ENCODE measurements around the gene RPL10A. TPM values are rescaled to one million over a fixed set of nuclear protein-coding genes. Genes with fewer than 3 reads are reported as not detected.

Gene RPL10A
- total RNA-seq, 2 experiments from 2014 or later, result 2,453 to 2,464 TPM

- H3K9me3 ChIP-seq (ENCODE audit: control insufficient read depth in 1 of 2, insufficient read depth in 1 of 2, low read length in 2 of 2), result no peaks in the 10 kb centered on the region
- no peaks in the 10 kb centered on the region for H3K36me3 ChIP-seq (ENCODE audit: insufficient read depth, low read length)
- ATAC-seq (ENCODE audit: poor library complexity) (no peak), DNase-seq (no peak)
- intact Hi-C loops (cut with DNase I, micrococcal nuclease), result no loop called here
- H3K4me3 ChIP-seq (ENCODE audit: low read length), result no peak overlapping the region
- H3K27me3 Mint-ChIP-seq, result no peaks in the 10 kb centered on the region
- CTCF ChIA-PET, result no interaction called here
- TF ChIP-seq CTCF (IDR thresholded peaks at IDR 0.05), result no peak
- H3K27ac ChIP-seq (ENCODE audit: low read depth in 1 of 2, low read length in 2 of 2), result no peak overlapping the region
- no peaks in the 10 kb centered on the region for H3K27me3 ChIP-seq (ENCODE audit: control insufficient read depth in 1 of 2, insufficient read depth in 2 of 2, low read length in 2 of 2)
- POLR2A ChIA-PET, result no interaction called here
- no peak overlapping the region for H3K27ac Mint-ChIP-seq
- H3K4me3 Mint-ChIP-seq, result no peak overlapping the region
- peaks cover 5% of the 10 kb centered on the region for H3K4me1 ChIP-seq (ENCODE audit: insufficient read depth, low read length)
- no peaks in the 10 kb centered on the region for H3K4me1 Mint-ChIP-seq (ENCODE audit: low read depth)
- no peaks in the 10 kb centered on the region for H3K9me3 Mint-ChIP-seq
- no peaks in the 10 kb centered on the region for H3K36me3 Mint-ChIP-seq (ENCODE audit: low read depth)
Measured at GRCh38 chr6:35441205-35441604, 27.0 kb upstream of the RPL10A start.

GRCh38 chr6:35441642-35442041, 26.6 kb upstream of the RPL10A start:
- Histone ChIP-seq H3K27me3 (ENCODE audit: control insufficient read depth in 1 of 2, insufficient read depth in 2 of 2, low read length in 2 of 2) (no peaks in the 10 kb centered on the region), H3K4me1 (ENCODE audit: insufficient read depth, low read length) (peaks cover 5% of the 10 kb centered on the region), H3K9me3 (ENCODE audit: control insufficient read depth in 1 of 2, insufficient read depth in 1 of 2, low read length in 2 of 2) (no peaks in the 10 kb centered on the region), H3K36me3 (ENCODE audit: insufficient read depth, low read length) (no peaks in the 10 kb centered on the region), H3K4me3 (ENCODE audit: low read length) (no peak overlapping the region), H3K27ac (ENCODE audit: low read depth in 1 of 2, low read length in 2 of 2) (no peak overlapping the region)
- no peaks in the 10 kb centered on the region for H3K27me3 Mint-ChIP-seq
- no peak overlapping the region for H3K27ac Mint-ChIP-seq
- ChIA-PET POLR2A (no interaction called here), CTCF (no interaction called here)
- no peaks in the 10 kb centered on the region for H3K9me3 Mint-ChIP-seq
- no peak overlapping the region for H3K4me3 Mint-ChIP-seq
- TF ChIP-seq CTCF (IDR thresholded peaks at IDR 0.05), result no peak
- H3K36me3 Mint-ChIP-seq (ENCODE audit: low read depth), result no peaks in the 10 kb centered on the region
- no peak for ATAC-seq (ENCODE audit: poor library complexity)
- intact Hi-C loops (cut with DNase I, micrococcal nuclease), result no loop called here
- DNase-seq, result no peak
- H3K4me1 Mint-ChIP-seq (ENCODE audit: low read depth), result no peaks in the 10 kb centered on the region

GRCh38 chr6:35442693-35443092, 25.5 kb upstream of the RPL10A start:
- Histone ChIP-seq H3K4me1 (ENCODE audit: insufficient read depth, low read length) (peaks cover 5% of the 10 kb centered on the region), H3K27me3 (ENCODE audit: control insufficient read depth in 1 of 2, insufficient read depth in 2 of 2, low read length in 2 of 2) (no peaks in the 10 kb centered on the region), H3K27ac (ENCODE audit: low read depth in 1 of 2, low read length in 2 of 2) (no peak overlapping the region), H3K4me3 (ENCODE audit: low read length) (no peak overlapping the region), H3K36me3 (ENCODE audit: insufficient read depth, low read length) (no peaks in the 10 kb centered on the region), H3K9me3 (ENCODE audit: control insufficient read depth in 1 of 2, insufficient read depth in 1 of 2, low read length in 2 of 2) (no peaks in the 10 kb centered on the region)
- no peak overlapping the region for H3K27ac Mint-ChIP-seq
- no peaks in the 10 kb centered on the region for H3K9me3 Mint-ChIP-seq
- no peak for TF ChIP-seq CTCF (IDR thresholded peaks at IDR 0.05)
- intact Hi-C loops (cut with DNase I, micrococcal nuclease), result no loop called here
- ATAC-seq (ENCODE audit: poor library complexity), result no peak
- H3K36me3 Mint-ChIP-seq (ENCODE audit: low read depth), result no peaks in the 10 kb centered on the region
- ChIA-PET POLR2A (no interaction called here), CTCF (no interaction called here)
- H3K4me1 Mint-ChIP-seq (ENCODE audit: low read depth), result no peaks in the 10 kb centered on the region
- no peaks in the 10 kb centered on the region for H3K27me3 Mint-ChIP-seq
- DNase-seq, result no peak
- H3K4me3 Mint-ChIP-seq, result no peak overlapping the region

Data from CD4-positive, alpha-beta T cell (primary cell).